ENCODE data around the gene TRAK1.

- no peak for TF ChIP-seq CTCF (IDR thresholded peaks at IDR 0.05)
- no peak for TF ChIP-seq EP300 (IDR thresholded peaks at IDR 0.05)
Observed at GRCh38 chr3:42128526-42128925, 37.4 kb downstream of the TRAK1 start.
